GM23338 (cell line): ENCODE data around the gene PDSS2. TPM values are rescaled to one million over a fixed set of nuclear protein-coding genes. Genes with fewer than 3 reads are reported as not detected.

Experiments used
- ATAC-seq: fragments of 200-7000 bp; cut with Tn5 transposase; 3 replicates; pipeline ENCODE4 v1.9.1; 2020
- DNase-seq: peaks from one replicate; pipeline ENCODE4 v3.0.0-alpha.2; 2015; ENCODE audit warnings: low spot score
- H2AFZ ChIP-seq: fragments of 200-600 bp; sonication (generic); 2 replicates; pipeline ENCODE4 v1.8.0; 2016; ENCODE audit warnings: antibody characterized with exemption, mild to moderate bottlenecking, moderate library complexity
- H3F3A ChIP-seq: fragments of 200-600 bp; sonication (generic); replicated peaks from 2 replicates; pipeline ENCODE4 v1.8.0; 2017; ENCODE audit warnings: antibody characterized with exemption, mixed run types, low read depth
- H3K27ac ChIP-seq: fragments of 200-600 bp; sonication (generic); 2 replicates; pipeline ENCODE4 v1.6.1; 2016; ENCODE audit warnings: low read depth
- H3K27me3 ChIP-seq: fragments of 200-600 bp; sonication (generic); 2 replicates; pipeline ENCODE4 v1.8.0; 2016; ENCODE audit warnings: mild to moderate bottlenecking, mixed run types, moderate library complexity; ENCODE audit not compliant: insufficient read depth
- H3K36me3 ChIP-seq: fragments of 200-600 bp; sonication (generic); 2 replicates; pipeline ENCODE4 v1.8.0; 2016; ENCODE audit warnings: mild to moderate bottlenecking; ENCODE audit not compliant: insufficient read depth
- H3K4me1 ChIP-seq: fragments of 200-600 bp; sonication (generic); 2 replicates; pipeline ENCODE4 v1.8.0; 2016; ENCODE audit warnings: mild to moderate bottlenecking, moderate library complexity; ENCODE audit not compliant: insufficient read depth
- H3K4me2 ChIP-seq: fragments of 200-600 bp; sonication (generic); 2 replicates; pipeline ENCODE4 v1.7.1; 2017; ENCODE audit warnings: mixed run types
- H3K4me3 ChIP-seq: fragments of 200-600 bp; sonication (generic); 2 replicates; pipeline ENCODE4 v1.6.1; 2016; ENCODE audit warnings: mixed run types
- H3K79me2 ChIP-seq: fragments of 200-600 bp; sonication (generic); replicated peaks from 2 replicates; pipeline ENCODE4 v1.8.0; 2017; ENCODE audit warnings: mild to moderate bottlenecking; ENCODE audit not compliant: insufficient read depth
- H3K9me2 ChIP-seq: fragments of 200-600 bp; sonication (generic); 2 replicates; pipeline ENCODE4 v1.8.0; 2017; ENCODE audit not compliant: insufficient read depth
- H4K20me1 ChIP-seq: fragments of 200-600 bp; sonication (generic); replicated peaks from 2 replicates; pipeline ENCODE4 v1.8.0; 2017; ENCODE audit warnings: mild to moderate bottlenecking; ENCODE audit not compliant: insufficient read depth
- H3K27ac Mint-ChIP-seq: 2 replicates; pipeline ENCODE4 v1.8.0; 2020; ENCODE audit warnings: inconsistent platforms, mild to moderate bottlenecking, moderate library complexity, mixed read lengths
- H3K27me3 Mint-ChIP-seq: 3 replicates; pipeline ENCODE4 v1.8.0; 2022; ENCODE audit warnings: low read depth, mild to moderate bottlenecking, moderate library complexity, mixed read lengths, inconsistent platforms; ENCODE audit not compliant: insufficient read depth, poor library complexity
- H3K36me3 Mint-ChIP-seq: 3 replicates; pipeline ENCODE4 v1.8.0; 2021; ENCODE audit warnings: low read depth, mild to moderate bottlenecking, inconsistent platforms, moderate library complexity, mixed read lengths
- H3K4me1 Mint-ChIP-seq: 3 replicates; pipeline ENCODE4 v1.8.0; 2020; ENCODE audit warnings: mild to moderate bottlenecking, inconsistent platforms, mixed read lengths
- H3K4me3 Mint-ChIP-seq: 3 replicates; pipeline ENCODE4 v1.8.0; 2021; ENCODE audit warnings: moderate library complexity, mild to moderate bottlenecking, inconsistent platforms, mixed read lengths
- H3K9me3 Mint-ChIP-seq: 3 replicates; pipeline ENCODE4 v1.8.0; 2020; ENCODE audit warnings: moderate library complexity, mild to moderate bottlenecking, inconsistent platforms, mixed read lengths
- CREB1 ChIP-seq: fragments of 250-450 bp; sonication (Bioruptor Pico); IDR thresholded peaks from 2 replicates; pipeline ENCODE4 v1.5.0; 2020; ENCODE audit warnings: low read depth, mild to moderate bottlenecking, moderate library complexity
- CTCF ChIP-seq, 2 experiments: fragments of 200-600 bp in 1 of 2; sonication (generic) in 1 of 2; conservative IDR thresholded peaks; 2 replicates each; pipeline versions ENCODE4 v1.5.1 to v1.6.1; 2016 to 2017; ENCODE audit warnings: antibody characterized with exemption in 2 of 2, low read depth in 2 of 2, mild to moderate bottlenecking in 2 of 2, moderate library complexity in 1 of 2
- ETS1 ChIP-seq: IDR thresholded peaks from 2 replicates; pipeline ENCODE4 v1.6.1; 2016; ENCODE audit warnings: antibody characterized with exemption
- EZH2 ChIP-seq: fragments of 200-600 bp; sonication (generic); IDR thresholded peaks from one replicate; pipeline ENCODE4 v1.8.0; 2017; ENCODE audit warnings: antibody characterized with exemption, mild to moderate bottlenecking, low read depth; ENCODE audit not compliant: unreplicated experiment
- JUNB ChIP-seq: IDR thresholded peaks from one replicate; pipeline ENCODE4 v1.6.1; 2016; ENCODE audit warnings: antibody characterized with exemption; ENCODE audit not compliant: unreplicated experiment
- NANOG ChIP-seq: IDR thresholded peaks from 2 replicates; pipeline ENCODE4 v1.6.1; 2016; ENCODE audit warnings: antibody characterized with exemption, borderline replicate concordance
- POLR2AphosphoS5 ChIP-seq: IDR thresholded peaks from 2 replicates; pipeline ENCODE4 v1.6.1; 2016; ENCODE audit warnings: antibody characterized with exemption, low read depth
- REST ChIP-seq: IDR thresholded peaks from one replicate; pipeline ENCODE4 v1.6.1; 2018; ENCODE audit warnings: antibody characterized with exemption; ENCODE audit not compliant: unreplicated experiment
- ZNF462 ChIP-seq: fragments of 250-450 bp; sonication (Bioruptor Pico); IDR thresholded peaks from 2 replicates; pipeline ENCODE4 v1.5.0; 2020; ENCODE audit warnings: mild to moderate bottlenecking, moderate library complexity
- polyA plus RNA-seq: library from polyadenylated mRNA; unstranded; fragments of >200 nt; fragmentation: Nextera tagmentation; extraction: Ambion mirVana; gene quantifications from 2 replicates; pipeline ENCODE4 v1.2.1, GENCODE V29; 2016
- total RNA-seq: library from RNA; depleted of rRNA; stranded (reverse); fragments of >200 nt; shearing (Covaris generic); gene quantifications from 2 replicates; pipeline ENCODE4 v1.2.3, GENCODE V29; 2014

Gene PDSS2
- total and polyA plus RNA-seq, 2 experiments from 2014 or later: 7.3 to 16.7 TPM

GRCh38 chr6:107435798-107436197 is 23.6 kb downstream of the PDSS2 start:
- Mint-ChIP-seq H3K9me3 (no peaks in the 10 kb centered on the region), H3K4me3 (no peak overlapping the region), H3K4me1 (no peaks in the 10 kb centered on the region), H3K27ac (no peak overlapping the region; the same call in 1 of the 2 replicates), H3K36me3 (no peaks in the 10 kb centered on the region), H3K27me3 (no peaks in the 10 kb centered on the region)
- Histone ChIP-seq H3K9me2 (no peaks in the 10 kb centered on the region), H4K20me1 (no peaks in the 10 kb centered on the region; the same call in 1 of the 2 replicates), H3K79me2 (peaks cover 36% of the 10 kb centered on the region), H3K27ac (no peak overlapping the region), H3K4me2 (no peak overlapping the region), H3K4me3 (no peak overlapping the region), H3K27me3 (no peaks in the 10 kb centered on the region), H3K36me3 (no peaks in the 10 kb centered on the region), H3K4me1 (no peaks in the 10 kb centered on the region), H2AFZ (no peak overlapping the region), H3F3A (no peaks in the 10 kb centered on the region)
- ATAC-seq (no peak), DNase-seq (no peak)
- TF ChIP-seq POLR2AphosphoS5: no peak
- TF ChIP-seq ETS1: no peak
- TF ChIP-seq CTCF (conservative IDR thresholded peaks at IDR 0.05; ENCODE audit: low read depth in 2 of 2): no peak
- no peak for TF ChIP-seq JUNB
- no peak for TF ChIP-seq CREB1 (CRISPR knock-in tag)
- TF ChIP-seq EZH2: no peak
- TF ChIP-seq REST: no peak
- no peak for TF ChIP-seq NANOG
- no peak for TF ChIP-seq ZNF462
